Measurements from ENCODE around the gene IL11. TPM values are rescaled to one million over a fixed set of nuclear protein-coding genes. Genes with fewer than 3 reads are reported as not detected.

IL11 gene
- total and polyA plus RNA-seq, 2 of the 8 experiments (the other 6 are each of a cell fraction or from before 2014, with no cell fraction given) = 1.7 to 2.8 TPM

GRCh38 chr19:55345101-55345817 lies 25.0 kb downstream of the IL11 start (continued):
- no peak for TF ChIP-seq FOSL1 (IDR thresholded peaks at IDR 0.05; ENCODE audit: insufficient read depth, low read depth, low read length)
- TF ChIP-seq SP1 (IDR thresholded peaks at IDR 0.05; ENCODE audit: low read depth, low read length) = no peak
- no peak for TF ChIP-seq ATF2 (IDR thresholded peaks at IDR 0.05; ENCODE audit: low read length)
- TF ChIP-seq RXRA (IDR thresholded peaks at IDR 0.05; ENCODE audit: insufficient read depth, low read depth, low read length) = no peak
- no peak for TF ChIP-seq CREB1 (IDR thresholded peaks at IDR 0.05)
